ENCODE measurements around the gene BCL2L2.

The BCL2L2 gene

DNA sequence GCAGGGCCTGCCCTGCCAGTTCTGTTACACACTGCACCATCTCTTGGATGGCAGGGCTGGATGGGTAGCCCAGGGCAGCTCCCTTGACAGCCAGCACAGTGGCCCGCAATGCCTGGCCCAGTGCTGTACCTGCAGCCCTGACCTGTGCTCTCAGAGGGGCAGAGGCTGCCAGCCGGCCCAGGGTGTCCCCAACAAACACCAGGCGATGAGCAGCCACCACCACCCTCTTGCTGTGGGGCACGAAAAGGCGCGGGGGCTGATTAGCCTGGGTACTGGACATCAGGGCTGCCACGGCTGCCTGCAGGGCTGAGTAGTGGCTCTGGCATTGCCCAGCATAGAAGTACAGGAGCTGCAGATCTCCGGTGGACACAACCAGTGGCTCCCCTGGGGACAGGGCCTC lies 50.6 kb downstream of the BCL2L2 start:
- DNase-seq: no peak

DNA sequence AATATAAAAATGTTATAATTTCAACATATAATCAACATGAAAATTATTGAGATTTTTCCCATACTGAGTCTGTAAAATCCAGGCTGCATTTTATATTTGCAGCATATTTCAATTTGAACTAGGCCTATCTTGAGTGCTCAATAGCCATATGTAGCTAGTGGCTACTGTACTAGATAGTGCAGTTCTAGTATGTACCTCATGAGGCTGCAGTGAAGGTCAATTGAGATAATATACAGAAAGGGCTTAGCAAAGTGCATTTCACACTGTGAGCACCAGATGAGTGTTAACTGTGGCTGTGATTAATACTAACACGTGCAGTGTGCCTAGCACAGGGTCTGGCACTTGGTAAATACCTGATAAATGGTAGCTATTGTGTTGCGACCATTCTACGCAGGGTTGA lies 51.4 kb downstream of the BCL2L2 start:
- DNase-seq: no peak

DNA sequence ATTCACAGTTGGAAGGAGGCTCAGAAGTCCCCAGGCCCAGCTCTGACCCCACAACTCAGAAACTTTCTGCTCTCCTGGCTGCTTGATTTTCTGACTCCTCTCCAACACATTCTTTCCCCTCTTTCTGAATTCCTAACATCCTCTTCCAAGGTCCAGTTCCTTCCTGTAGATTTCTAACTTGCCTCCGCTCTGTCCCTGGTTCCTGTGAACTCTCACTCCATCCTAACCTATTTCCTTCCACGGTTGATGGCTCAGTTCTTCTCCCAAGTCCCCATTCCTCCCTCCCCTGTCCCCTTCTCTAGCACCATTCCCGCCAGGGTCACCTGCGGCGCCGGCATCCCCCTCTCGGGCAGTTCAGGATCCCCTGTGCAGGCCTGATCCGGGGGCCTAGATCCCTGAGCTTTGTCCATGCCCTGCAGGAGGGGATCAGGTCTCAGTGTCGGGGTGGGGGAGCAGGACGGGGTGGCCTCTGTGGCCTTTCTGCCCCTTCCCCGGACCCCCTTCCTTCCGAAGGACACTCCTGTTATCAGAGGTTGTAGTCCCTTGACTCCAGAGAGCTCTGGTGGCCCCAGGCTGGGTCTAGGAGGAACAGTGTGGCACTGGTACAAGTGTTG lies 52.0 kb downstream of the BCL2L2 start:
- no peak for DNase-seq

DNA sequence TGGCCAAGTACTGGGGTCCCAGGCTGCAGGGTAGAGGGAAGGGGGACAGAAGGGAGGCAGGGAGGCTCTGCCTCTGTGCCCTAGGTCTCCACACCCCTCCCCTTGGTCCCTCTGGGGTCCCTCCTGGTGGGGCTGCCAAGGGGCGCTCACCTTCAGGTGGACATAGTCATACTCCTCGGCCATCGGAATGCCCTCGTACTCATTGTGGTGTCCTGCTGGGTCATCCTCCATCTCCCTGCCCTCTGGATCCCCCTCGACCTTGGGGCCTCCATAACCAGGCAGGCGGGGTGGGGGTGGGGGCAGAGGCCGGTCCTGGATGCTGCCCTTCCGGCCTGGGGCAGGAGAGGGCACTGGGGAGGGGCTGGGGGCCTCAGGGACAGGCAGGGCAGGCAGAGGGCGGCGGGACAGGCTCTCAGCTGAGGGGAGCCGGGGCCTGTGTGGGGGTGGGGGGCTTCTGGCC lies 52.6 kb downstream of the BCL2L2 start:
- no peak for DNase-seq

DNA sequence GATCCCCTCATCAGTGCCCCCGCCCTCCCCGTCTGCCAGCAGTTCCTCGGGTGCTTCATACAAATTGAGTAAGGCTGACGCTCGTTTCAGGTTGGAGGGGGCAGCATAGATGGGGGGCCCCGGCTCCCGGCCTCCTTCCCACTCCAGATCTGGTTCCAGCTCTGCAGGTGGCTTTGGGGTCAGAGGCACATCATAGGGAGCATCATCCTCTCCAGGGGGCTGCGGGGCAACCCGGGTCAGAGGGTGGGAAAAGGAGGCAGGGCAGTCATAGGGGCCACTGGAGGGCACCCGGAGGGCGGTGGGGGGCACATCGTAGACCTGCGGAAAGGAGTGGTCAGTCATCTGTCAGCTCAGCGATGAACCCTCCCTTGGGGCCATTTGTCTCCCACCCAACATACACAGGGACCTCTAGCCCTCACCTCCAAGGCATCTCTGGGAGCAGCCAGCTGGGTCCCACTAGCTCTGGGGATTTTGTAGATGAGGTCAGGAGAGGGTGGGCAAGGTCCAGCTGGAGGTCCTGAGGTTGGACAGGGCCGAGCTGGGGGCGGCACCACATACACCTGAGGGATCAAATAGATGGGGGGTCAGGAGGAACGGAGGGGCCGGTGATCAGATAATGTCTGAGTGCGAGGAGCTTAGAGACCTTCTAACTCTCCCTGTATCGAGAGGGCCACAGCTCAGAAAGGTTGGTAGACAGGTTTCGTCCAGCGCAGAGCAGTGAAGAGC lies 53.3 kb downstream of the BCL2L2 start:
- no peak for DNase-seq

DNA sequence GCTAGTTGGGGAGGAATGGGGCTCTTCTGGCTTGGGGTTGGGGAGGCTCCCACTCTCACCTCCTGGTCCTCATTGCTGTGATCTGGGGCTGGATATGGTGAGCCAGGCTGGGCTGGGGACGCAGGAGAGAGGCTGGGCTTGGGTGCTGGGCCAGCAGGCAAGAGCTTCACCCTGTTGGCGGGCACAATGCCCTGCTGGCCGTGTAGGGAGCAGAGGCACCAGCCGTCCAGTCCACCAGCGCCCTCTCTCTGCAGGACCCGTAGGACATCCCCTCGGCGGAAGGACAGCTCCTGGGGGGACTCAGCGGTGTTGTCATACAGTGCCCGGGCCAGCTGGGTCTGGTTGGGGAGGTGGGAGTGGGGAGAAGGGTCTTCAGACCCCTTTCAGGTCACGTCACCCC lies 53.9 kb downstream of the BCL2L2 start:
- DNase-seq: no peak

DNA sequence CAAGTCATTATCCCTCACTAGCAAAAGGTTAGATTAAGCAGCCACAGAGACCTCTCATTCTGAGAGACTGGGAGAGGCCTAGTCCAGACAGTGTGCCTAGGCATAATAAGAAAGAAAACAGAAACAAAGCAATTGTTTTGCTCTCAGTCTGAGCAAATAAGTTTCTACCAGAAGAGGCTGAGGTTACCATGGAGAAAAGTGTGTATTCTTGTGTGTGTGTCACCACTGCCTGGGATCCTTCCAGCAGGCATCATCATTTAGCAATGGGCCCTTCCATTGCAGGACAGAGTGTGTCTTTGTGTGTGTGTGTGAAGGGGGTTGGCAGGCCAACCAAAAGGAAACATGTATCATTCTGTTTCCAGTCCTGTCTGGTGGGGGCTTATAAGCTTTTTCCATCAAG lies 54.7 kb downstream of the BCL2L2 start:
- DNase-seq: no peak

All from NCI-H446 treated with DMSO at 0.1 percent for 48 hours (cell line).